HG03521 (cell line): ENCODE measurements around the gene ADCK2.
"Not testable (repeated sequence)": the region's sequence is repeated elsewhere in the genome, so short reads cannot be mapped to it uniquely, and the experiment has no call there.

Source experiments
- ATAC-seq: cut with Tn5 transposase; IDR thresholded peaks from one replicate; pipeline ENCODE4 v1.9.1; 2021; ENCODE audit warnings: mild to moderate bottlenecking, moderate library complexity; ENCODE audit not compliant: unreplicated experiment

Gene ADCK2

DNA sequence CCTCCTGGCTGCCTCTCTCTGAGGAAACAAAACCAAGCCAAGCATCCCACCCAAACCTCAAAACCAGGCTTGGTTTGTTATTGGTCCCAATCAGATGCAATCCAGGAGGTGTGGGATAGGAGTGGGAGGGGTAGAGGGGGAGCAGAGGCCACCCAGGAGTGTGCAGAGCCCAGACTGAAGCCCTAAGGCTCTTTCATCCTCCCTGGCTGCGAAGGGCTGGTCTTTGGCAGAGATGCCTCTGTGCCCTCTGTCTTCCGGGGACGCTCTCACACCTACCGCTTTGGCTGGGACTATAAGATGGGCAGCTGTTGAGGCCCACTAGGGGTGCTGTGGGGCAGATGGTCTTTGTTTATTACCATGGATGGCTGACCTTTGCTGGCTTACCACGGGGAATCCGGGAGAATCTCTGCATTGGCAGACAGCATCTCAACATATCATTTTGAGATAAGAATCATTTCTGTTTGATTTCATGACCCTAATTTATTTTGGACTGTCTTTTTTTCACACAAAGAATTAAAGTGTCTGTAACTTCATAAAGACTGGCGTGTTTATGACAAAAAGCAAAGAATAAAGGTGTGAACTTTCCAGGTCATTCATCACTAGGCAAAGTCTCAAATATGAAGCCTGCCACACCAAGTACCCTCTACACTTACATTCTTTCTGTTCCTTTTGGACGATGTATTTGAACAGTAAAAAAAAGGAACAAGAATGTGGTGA, 25.7 kb upstream of the ADCK2 start:
- peak; percentile 87 for ATAC-seq

DNA sequence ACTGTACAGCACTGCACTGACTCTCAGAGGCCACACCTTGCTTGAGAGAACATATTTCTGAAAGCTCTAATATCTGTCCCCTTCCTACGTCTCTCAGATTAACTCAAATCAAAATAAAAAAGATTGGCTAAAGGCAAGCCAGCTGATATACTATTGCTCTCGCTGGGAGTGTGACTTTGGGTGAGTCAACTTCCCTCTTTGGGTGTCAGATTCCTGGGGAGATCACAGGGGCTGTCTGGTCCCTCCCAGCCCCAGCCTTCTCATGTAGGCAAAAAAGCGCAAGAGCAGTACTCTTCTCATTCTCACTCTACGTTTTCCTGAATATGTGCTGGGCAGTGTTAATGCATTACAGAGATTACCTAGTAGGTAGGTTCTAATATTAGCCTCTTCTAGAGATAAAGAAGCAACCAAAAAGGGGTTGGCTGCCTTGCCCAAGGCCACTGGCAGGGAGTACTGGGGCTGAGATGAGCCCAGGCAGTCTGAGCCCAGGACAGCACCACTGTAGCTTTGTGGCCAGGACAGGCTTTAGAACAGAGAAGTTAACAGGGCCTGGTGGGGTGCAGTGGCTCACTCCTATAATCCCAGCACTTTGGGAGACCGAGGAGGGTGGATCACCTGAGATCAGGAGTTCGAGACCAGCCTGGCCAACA, 23.1 kb upstream of the ADCK2 start:
- ATAC-seq: no peak

DNA sequence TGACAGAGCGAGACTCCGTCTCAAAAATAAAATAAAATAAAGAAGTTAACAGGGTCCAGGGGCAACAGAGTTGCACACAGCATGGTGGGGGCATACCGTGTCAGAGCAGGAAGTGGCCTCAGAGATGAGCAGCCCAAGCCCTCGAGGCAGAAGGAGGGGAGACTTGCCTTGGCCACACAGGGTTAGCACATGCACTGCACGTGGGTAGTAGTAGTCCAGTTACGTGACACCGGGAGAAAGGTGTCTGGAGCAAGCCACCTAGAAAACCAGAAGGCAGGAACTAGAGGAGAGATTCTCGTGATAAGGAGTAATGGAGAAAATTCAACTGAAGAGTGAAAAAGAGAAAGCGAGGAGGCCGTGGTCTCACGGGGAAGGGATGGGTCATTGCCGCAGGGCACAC, 22.4 kb upstream of the ADCK2 start:
- no peak for ATAC-seq

DNA sequence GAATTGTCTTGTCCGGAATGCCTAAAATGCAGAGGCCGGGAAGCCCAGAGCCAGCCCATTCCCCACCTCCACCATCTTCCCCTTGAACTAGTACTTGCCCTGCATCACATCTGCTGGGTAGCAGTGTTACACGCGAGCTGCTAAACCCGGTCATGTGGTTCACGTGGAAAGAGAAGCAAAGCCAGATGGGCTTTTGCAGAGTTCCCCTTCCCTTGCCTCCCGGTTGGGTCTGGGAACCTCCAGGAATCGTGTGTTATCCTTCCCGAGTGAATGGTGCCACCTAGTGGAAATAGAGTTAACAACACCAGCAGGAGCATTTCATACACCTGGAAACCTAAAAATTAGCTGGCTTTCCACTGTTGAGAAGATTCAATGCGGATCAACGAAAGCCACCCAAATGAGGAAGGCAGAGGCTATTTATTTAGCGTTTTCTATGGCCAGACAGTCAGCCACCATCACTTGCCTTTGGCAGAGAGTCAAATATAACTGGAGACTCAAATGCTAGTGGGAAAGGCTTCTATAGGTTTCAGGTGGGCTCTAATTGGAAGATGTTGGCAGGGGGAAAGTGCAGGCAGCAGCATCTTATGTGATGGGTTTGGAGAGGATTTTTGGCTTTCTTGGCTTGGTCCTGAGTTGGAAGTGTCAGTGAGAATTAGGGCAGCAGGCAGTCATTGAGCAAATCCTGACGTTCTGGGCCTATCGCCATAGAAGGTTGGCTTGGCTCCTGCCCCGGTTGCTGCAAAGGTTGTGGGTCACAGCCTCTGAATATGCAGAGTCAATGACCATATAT, 19.2 kb upstream of the ADCK2 start:
- ATAC-seq: no peak

DNA sequence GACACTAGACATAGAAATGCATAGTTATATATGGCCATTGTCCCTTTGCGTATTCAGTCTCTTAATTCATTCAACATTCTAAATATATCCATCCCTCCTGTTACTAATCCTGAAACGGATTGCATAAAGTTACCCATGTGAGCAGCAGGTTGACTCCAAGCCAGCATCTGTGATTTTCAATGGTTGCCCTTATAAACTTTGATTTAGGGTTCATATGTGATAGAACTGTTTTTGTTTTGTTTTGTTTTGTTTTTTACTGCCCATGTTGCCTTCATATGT, 18.7 kb upstream of the ADCK2 start:
- ATAC-seq: no peak

DNA sequence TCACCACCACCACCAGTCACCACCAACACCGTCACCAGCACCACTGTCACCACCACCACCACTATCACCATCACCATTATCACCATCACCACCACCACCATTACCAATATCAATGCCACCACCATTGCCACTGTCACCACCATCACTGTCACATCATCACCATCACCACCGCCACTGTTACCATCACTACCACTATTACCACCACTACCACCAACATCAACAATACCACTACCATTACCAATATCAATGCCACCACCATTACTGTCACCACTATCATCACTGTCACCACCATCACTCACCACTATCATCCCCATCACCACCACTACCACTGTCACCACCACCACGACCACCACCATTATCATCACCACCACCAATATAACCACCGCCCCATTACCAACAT, 18.1 kb upstream of the ADCK2 start:
- ATAC-seq: no peak

DNA sequence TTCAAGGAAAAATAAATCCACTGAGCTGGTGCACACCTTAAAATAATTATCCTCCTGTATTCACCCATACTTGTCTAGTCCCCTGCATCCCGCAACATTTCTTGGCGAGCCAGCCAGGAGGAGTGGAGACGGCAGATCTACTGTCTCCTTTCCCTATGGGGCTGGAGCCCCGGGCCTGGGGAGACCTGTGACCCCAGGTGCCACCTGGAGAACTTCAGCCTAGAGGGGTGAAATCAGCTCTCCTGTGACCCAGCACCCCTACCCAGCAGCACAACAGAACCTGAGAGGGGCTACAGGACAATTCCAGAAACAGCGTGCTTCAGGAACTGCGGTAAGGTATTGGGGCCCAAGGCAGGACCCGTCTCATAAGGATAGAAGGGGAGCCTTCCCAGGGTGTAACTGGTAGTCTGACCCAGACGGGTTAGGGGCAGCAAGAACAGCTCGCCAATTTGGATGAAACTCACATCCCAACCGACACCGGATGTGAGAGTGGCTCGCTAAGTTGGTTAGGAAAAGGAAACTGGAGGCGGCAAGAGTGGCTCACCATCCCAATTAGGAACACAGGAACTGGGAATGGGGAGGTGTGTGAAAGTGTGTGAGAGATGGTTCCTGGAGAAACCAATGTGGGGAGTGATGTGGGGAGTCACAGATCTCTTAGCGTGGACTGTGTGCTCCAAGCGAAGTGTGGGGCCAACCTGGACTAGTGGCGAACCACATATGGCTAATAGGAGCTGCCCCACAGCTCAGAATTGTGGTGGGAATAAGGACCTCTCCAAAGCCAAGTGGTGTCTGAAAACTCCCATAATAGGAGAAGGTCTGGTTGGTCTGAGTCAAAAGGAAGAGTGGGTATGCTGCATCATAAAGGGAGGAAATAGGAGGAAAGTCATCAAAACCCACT, 17.0 kb upstream of the ADCK2 start:
- ATAC-seq: no peak

DNA sequence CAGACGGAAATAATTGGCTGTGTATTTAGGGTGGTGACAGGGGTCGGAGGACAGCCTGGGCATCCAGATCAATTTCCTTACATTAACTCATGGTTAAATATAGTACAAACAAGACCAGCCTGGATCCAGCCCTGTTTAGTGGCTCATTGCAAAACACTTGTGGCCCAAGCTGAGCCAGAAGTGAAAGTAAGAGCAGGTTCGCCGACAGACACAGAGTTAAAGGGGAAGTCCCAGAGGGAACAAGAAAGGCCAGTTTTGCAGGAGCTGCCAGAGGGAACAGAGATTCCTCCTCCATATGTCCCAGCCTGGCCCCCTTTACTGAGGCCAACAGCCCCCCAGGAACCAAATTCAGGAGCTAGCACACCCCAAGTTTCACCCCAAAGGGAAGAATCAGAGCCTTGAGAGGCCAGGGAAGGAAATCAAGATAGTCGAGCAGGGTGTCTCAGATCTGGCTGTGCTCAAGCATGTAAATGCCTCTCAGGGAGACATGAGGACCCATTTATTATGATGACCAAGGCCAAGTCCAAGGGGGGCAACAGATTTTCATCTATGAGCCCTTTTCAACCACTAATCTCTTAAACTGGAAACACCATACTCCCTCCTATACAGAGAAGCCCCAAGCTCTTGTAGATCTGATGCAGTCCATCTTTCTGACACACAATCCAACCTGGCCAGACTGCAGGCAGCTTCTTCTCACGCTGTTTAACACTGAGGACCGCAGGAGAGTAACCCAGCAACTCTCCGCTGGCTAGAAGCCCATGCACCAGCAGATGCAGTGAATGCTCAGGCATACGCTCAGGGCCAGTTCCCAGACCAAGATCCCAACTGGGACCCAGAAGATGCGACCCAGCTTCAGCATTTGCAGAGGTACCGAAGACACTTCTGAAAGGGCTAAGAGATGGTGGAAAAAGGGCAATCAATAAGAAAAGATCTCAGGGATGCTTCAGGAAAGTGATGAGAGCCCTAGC, 15.9 kb upstream of the ADCK2 start:
- ATAC-seq: peak; percentile 90

DNA sequence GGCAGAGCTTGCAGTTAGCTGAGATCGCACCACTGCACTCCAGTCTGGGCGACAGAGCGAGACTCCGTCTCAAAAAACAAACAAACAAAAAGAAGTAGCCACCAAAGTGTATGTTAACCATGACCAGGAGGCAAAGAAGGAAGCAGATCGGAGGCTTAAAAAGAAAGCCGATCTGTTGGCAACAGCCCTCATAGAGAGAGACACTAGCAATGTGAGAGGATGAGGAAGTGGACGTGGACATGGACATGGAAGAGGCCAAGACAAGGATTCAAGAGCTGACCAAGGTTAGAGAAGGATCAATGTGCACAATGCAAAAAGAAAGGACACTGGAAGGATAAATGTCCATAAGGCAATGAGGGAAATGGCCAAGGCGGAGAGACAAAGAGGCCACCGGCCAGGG, 14.9 kb upstream of the ADCK2 start:
- no peak for ATAC-seq

DNA sequence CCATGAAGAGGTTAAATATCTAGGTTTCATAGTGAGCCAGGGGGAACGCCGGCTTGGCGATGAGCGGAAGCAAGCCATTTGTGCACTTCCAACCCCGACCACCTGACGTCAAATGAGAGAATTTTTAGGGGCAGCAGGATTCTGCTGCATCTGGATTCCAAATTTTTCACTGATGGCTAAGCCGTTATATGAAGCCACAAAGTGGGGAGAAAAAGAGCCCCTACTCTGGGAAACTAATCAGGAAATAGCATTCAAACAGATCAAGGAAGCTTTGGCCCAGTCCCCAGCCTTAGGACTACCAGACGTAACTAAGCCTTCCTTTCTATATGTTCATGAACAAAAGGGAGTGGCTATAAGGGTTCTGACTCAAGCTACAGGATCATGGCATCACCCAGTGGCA, 12.9 kb upstream of the ADCK2 start:
- ATAC-seq: no peak

DNA sequence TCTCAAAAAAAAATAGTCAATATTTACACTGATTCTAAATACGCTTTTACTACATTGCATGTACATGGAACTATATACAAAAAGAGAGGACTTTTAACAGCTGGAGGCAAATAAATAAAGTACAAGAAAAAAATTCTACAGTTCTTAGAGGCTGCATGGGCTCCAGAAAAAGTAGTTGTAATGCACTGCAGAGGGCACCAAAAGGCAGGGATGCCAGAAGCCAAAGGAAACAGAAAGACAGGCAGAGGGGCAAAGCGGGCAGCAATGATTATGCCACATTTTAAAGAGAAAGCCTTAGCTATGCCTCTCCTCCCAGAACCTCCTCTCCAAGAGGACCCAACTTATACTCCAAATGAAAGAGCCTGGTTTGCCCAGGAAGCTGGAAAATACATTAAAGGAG, 11.6 kb upstream of the ADCK2 start:
- no peak for ATAC-seq

DNA sequence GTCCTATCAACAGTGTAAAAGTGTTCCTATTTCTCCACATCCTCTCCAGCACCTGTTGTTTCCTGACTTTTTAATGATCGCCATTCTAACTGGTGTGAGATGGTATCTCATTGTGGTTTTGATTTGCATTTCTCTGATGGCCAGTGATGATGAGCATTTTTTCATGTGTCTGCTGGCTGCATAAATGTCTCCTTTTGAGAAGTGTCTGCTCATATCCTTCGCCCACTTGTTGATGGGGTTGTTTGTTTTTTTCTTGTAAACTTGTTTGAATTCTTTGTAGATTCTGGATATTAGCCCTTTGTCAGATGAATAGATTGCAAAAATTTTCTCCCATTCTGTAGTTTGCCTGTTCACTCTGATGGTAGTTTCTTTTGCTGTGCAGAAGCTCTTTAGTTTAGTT, 9.8 kb upstream of the ADCK2 start:
- ATAC-seq: not testable (repeated sequence)

DNA sequence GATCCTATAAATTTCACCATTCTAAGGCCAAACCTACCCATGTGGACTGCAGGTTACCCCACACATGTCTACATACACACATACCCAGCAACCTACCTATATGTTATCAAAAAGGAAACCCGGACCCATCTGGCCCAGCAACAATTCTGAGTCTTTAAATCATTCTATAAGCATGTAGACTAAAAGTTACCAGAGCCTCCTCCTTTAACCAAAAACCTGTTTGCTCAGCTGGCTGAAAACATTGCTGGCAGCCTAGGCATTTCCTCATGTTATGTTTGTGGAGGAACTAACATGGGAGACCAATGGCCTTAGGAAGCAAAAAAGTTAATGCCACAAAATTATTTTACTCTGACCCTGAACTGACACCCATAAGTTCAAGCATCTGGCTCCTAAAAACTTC, 5.3 kb upstream of the ADCK2 start:
- no peak for ATAC-seq

DNA sequence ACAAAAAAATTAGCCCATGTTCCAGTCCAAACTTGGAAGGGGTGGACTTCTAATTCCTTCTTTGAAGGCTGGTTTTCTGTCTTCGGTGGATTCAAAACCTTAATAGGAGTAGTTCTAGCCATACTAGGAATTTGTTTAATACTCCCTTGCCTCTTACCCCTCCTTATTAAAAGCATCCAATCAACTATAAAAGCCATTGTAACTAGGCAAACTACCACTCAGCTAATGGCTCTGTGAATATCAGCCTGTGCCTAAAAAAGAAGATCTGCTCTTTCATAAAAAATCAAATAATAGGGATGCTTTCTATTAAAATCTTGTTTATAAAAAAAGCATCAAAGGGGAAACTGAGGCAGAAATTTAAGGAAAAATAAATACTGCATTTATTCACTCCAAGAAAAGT, 4.1 kb upstream of the ADCK2 start:
- no peak for ATAC-seq

DNA sequence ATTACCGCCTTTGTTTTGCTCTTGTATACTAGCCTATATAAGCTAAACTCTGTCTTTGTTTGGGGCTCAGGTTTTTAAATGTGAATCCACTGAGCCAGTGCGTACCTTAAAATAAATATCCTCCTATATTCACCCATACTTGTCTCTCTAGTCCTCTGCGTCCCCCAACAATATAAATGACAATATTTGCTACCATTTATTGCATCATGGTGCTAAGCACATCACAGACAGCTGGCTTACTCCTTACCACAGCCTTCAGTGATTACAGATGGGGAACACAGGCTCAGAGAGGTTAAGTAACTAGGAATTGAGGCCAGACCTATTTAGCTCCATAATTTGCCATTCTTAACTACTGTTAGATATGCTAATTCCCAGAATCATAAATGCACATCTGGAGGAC, 3.4 kb upstream of the ADCK2 start:
- ATAC-seq: no peak

DNA sequence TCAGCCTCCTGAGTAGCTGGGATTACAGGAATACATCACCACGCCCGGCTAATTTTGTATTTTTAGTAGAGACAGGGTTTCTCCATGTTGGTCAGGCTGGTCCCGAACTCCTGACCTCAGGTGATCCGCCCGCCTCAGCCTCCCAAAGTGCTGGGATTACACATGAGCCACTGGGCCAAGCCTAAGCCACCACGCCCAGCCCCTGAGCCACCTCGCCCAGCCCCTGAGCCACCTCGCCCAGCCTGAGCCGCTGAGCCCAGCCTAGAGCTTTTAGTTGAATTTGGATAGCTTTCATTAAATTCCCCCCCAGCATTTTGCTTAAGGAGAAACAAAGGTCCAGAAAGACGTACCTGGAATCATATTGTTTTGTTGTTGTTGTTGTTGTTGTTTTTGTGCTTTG, 2.9 kb upstream of the ADCK2 start:
- ATAC-seq: not testable (repeated sequence)

DNA sequence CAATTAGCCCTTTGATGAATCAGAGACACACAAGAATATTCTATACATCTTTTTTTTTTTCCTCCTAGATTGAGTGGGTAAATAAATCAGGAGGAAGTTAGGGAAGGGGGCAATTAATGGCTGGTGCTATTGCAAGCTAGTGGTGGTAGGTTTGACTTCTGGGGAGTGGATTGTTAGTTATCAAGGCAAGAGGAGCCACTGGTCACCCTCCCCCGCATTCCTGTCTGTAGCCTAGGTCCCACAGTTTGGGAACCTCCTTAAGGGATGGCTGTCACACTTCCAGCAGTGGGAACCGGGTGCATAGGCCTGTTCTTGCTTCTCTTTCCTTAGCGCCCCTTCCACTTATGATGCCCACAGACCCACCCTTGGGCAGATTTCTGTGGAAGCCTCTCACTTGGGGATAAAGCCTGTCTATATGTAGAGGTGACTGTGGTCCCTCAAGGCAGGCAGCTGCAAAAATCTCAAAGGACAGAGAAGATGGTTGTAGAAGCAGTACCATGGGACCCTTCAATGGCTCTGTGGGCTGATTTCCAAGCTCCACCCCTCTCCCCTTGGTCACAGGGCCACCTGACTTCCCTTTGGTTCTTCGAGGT, 2.3 kb upstream of the ADCK2 start:
- ATAC-seq: no peak

DNA sequence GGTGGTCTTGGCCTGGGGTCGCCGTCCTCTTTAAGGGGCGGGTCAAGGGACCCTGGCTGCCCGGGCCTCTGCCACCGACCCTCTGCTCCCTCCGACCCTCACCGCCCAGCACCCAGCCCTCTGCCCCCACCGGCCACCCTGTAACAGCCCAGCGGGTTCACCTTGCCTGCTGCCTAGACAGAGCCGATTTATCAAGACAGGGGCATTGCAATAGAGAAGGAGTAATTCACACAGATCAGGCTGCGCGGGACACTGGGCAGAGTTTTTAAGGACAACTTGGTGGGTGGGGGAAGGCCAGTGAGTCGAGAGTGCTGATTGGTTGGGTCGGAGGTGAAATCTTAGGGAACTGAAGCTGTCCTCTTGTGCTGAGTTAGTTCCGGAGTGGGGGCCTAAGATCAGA, 779 bp upstream of the ADCK2 start:
- no peak for ATAC-seq

DNA sequence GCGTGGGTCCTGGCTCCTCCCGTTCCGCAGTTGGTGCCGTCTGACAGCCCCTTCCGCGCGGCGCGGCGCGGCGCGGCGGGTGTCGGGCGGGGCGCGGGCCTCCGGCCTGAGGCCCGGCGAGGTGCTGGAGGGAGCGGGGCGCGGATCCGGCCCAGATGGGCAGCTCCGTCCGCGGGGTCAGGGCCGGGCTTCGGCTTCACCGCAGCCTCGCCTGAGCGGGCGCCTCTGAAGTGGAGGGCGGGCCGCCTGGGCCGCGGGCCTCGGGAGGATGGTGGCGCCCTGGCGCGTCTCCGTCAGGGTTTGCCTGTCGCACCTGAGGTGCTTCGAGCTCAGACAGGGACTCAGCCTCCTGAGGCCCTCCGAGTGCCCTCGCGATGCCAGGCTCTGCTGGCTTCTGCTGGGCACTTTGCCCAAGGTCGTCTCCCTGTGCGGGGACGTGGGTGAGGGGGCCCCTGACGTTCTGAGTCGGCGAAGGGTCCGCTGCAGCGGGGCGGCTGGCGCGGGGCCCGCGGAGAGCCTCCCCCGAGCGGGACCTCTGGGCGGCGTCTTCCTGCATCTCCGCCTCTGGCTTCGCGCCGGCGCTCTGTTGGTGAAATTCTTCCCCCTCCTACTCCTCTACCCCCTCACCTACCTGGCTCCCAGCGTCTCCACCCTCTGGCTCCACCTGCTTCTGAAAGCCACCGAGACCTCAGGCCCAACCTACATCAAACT, 473 bp downstream of the ADCK2 start:
- ATAC-seq: peak; percentile 44
